WTC11 (cell line): ENCODE data around the gene COL5A3. TPM values are rescaled to one million over a fixed set of nuclear protein-coding genes. Genes with fewer than 3 reads are reported as not detected.

Experiments
- ATAC-seq: fragments of 200-7000 bp; cut with Tn5 transposase; 2 replicates; pipeline ENCODE4 v1.10.0; 2021; ENCODE audit warnings: mild to moderate bottlenecking, moderate library complexity
- CTCF ChIA-PET: fragments of 300-600 bp; sonication (Branson Sonifier 250); formaldehyde crosslinking; loops from one replicate; lab custom pipeline; 2021; ENCODE audit warnings: antibody characterized with exemption; lab: Charles Lee
- POLR2A ChIA-PET: fragments of 350-600 bp; sonication (Branson Sonifier 250); formaldehyde crosslinking; loops from one replicate; lab custom pipeline; 2021; ENCODE audit warnings: antibody characterized with exemption; lab: Charles Lee
- DNase-seq: peaks from one replicate; pipeline ENCODE4 v3.0.0; 2021; ENCODE audit warnings: low spot score
- H3K27ac Mint-ChIP-seq: 2 replicates; pipeline ENCODE4 v1.8.0; 2021; ENCODE audit warnings: mixed read lengths
- H3K27me3 Mint-ChIP-seq: 2 replicates; pipeline ENCODE4 v1.8.0; 2021; ENCODE audit warnings: low read depth, mild to moderate bottlenecking, moderate library complexity, mixed read lengths
- H3K36me3 Mint-ChIP-seq: 2 replicates; pipeline ENCODE4 v1.8.0; 2021; ENCODE audit warnings: mixed read lengths
- H3K4me1 Mint-ChIP-seq: 2 replicates; pipeline ENCODE4 v1.8.0; 2022; ENCODE audit warnings: mixed read lengths
- H3K4me3 Mint-ChIP-seq: 2 replicates; pipeline ENCODE4 v1.8.0; 2021; ENCODE audit warnings: mild to moderate bottlenecking, moderate library complexity, mixed read lengths
- H3K9me3 Mint-ChIP-seq: 2 replicates; pipeline ENCODE4 v1.8.0; 2021; ENCODE audit warnings: mixed read lengths
- AR ChIP-seq: fragments of 250-450 bp; sonication (Bioruptor Pico); IDR thresholded peaks from 2 replicates; pipeline ENCODE4 v1.9.0; 2021; ENCODE audit warnings: mild to moderate bottlenecking
- ESRRA ChIP-seq: sonication (generic); formaldehyde crosslinking; IDR thresholded peaks from 2 replicates; pipeline ENCODE4 v1.8.1; 2022; ENCODE audit warnings: mild to moderate bottlenecking, missing genetic modification reagents, borderline replicate concordance
- GABPB1 ChIP-seq: sonication (generic); formaldehyde crosslinking; IDR thresholded peaks from 2 replicates; pipeline ENCODE4 v1.8.1; 2023; ENCODE audit warnings: mild to moderate bottlenecking, missing genetic modification reagents
- IRF1 ChIP-seq: sonication (generic); formaldehyde crosslinking; IDR thresholded peaks from 2 replicates; pipeline ENCODE4 v1.8.0; 2023; ENCODE audit warnings: missing genetic modification reagents
- JAZF1 ChIP-seq: fragments of 250-450 bp; sonication (Bioruptor Pico); IDR thresholded peaks from 2 replicates; pipeline ENCODE4 v1.9.0; 2021; ENCODE audit warnings: moderate library complexity, mild to moderate bottlenecking, inconsistent platforms
- MYBL2 ChIP-seq: sonication (generic); formaldehyde crosslinking; IDR thresholded peaks from 2 replicates; pipeline ENCODE4 v1.8.1; 2023; ENCODE audit warnings: mild to moderate bottlenecking, moderate library complexity, missing genetic modification reagents
- PRRX2 ChIP-seq: fragments of 250-450 bp; sonication (Bioruptor Pico); IDR thresholded peaks from 2 replicates; pipeline ENCODE4 v1.8.0; 2021; ENCODE audit warnings: mild to moderate bottlenecking
- SP1 ChIP-seq: sonication (generic); formaldehyde crosslinking; conservative IDR thresholded peaks from 2 replicates; pipeline ENCODE4 v1.8.1; 2022; ENCODE audit warnings: missing genetic modification reagents
- TEAD4 ChIP-seq: sonication (generic); formaldehyde crosslinking; IDR thresholded peaks from 2 replicates; pipeline ENCODE4 v1.8.0; 2022; ENCODE audit warnings: mild to moderate bottlenecking, missing genetic modification reagents
- ZNF396 ChIP-seq: fragments of 250-450 bp; sonication (Bioruptor Pico); IDR thresholded peaks from 2 replicates; pipeline ENCODE4 v1.8.0; 2021; ENCODE audit warnings: mild to moderate bottlenecking, moderate library complexity, borderline replicate concordance
- total RNA-seq: library from RNA; stranded (reverse); gene quantifications from 3 replicates; pipeline ENCODE4 v1.2.3, GENCODE V29; 2021
- TF ChIP-seq, protein P1 (sequence below): sonication (generic); formaldehyde crosslinking; IDR thresholded peaks from 2 replicates; pipeline ENCODE4 v1.8.0; 2023; ENCODE audit warnings: missing genetic modification reagents, mild to moderate bottlenecking, borderline replicate concordance
- TF ChIP-seq, protein P2 (sequence below): sonication (generic); formaldehyde crosslinking; IDR thresholded peaks from 2 replicates; pipeline ENCODE4 v1.8.1; 2023; ENCODE audit warnings: mild to moderate bottlenecking, missing genetic modification reagents, moderate library complexity
- TF ChIP-seq, protein P3 (sequence below): sonication (generic); formaldehyde crosslinking; IDR thresholded peaks from 2 replicates; pipeline ENCODE4 v1.8.0; 2022; ENCODE audit warnings: mild to moderate bottlenecking, missing genetic modification reagents
- TF ChIP-seq, protein P4 (sequence below): sonication (generic); formaldehyde crosslinking; IDR thresholded peaks from 2 replicates; pipeline ENCODE4 v1.8.1; 2023; ENCODE audit warnings: mild to moderate bottlenecking, moderate library complexity, missing genetic modification reagents
- TF ChIP-seq, protein P5 (sequence below): sonication (generic); formaldehyde crosslinking; IDR thresholded peaks from 2 replicates; pipeline ENCODE4 v1.8.1; 2022; ENCODE audit warnings: mild to moderate bottlenecking, missing genetic modification reagents, moderate library complexity, borderline replicate concordance
- TF ChIP-seq, protein P6 (sequence below): sonication (generic); formaldehyde crosslinking; IDR thresholded peaks from 2 replicates; pipeline ENCODE4 v1.8.1; 2023; ENCODE audit warnings: mild to moderate bottlenecking, missing genetic modification reagents, moderate library complexity

Gene COL5A3
- total RNA-seq, 1 experiment from 2014 or later, result 0.81 TPM

- Mint-ChIP-seq H3K9me3 (peaks cover 19% of the 10 kb centered on the region), H3K4me3 (no peak overlapping the region), H3K27me3 (peaks cover 36% of the 10 kb centered on the region), H3K27ac (no peak overlapping the region), H3K36me3 (peaks cover 3% of the 10 kb centered on the region; the same call in 1 of the 2 replicates), H3K4me1 (peaks cover 9% of the 10 kb centered on the region)
- POLR2A ChIA-PET, result no interaction called here
- no peak for ATAC-seq
- CTCF ChIA-PET, result no interaction called here
- TF ChIP-seq IRF1 (no peak), ZNF396 (CRISPR knock-in tag) (no peak), GABPB1 (CRISPR knock-in tag) (peak; percentile 42; the same call in 1 of the 2 replicates)
- DNase-seq, result no peak
Observed at GRCh38 chr19:10036601-10037071, 26.3 kb upstream of the COL5A3 start.

DNA sequence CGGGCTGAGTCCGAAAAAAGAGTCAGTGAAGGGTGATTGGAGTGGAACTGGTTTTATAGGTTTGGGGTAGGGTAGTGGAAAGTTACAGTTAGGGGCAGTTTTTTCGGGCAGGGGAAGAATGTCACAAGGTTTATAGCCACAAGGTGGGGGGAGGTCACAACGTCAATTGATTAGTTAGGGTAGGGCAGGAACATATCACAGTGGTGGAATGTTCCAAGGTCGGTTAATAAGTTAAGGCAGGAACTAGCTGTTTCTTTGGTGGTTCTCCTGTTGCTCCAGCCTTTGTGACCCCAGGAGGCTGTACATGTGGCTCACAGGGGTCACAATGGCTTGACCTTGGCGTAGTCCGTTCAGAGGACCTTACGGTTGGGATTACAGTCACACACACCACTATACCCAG is 23.3 kb upstream of the COL5A3 start:
- Mint-ChIP-seq H3K4me1 (peaks cover 9% of the 10 kb centered on the region), H3K36me3 (no peaks in the 10 kb centered on the region), H3K9me3 (0 out of 2 replicates have a peak, but pooled peaks cover 2% of the 10 kb centered on the region), H3K27me3 (peaks cover 22% of the 10 kb centered on the region), H3K27ac (no peak overlapping the region), H3K4me3 (no peak overlapping the region)
- ChIA-PET POLR2A (no interaction called here), CTCF (interaction anchor here (0.6 to 1.2 kb wide), 3 partner anchors 33 to 105 kb away, joined by 3 read pairs; no protein-coding TSS in a partner anchor)
- TF ChIP-seq PRRX2 (no peak), AR (CRISPR knock-in tag) (no peak), MYBL2 (CRISPR knock-in tag) (no peak), ESRRA (CRISPR knock-in tag) (no peak), TEAD4 (no peak), JAZF1 (no peak)
- TF ChIP-seq, protein P1, sequence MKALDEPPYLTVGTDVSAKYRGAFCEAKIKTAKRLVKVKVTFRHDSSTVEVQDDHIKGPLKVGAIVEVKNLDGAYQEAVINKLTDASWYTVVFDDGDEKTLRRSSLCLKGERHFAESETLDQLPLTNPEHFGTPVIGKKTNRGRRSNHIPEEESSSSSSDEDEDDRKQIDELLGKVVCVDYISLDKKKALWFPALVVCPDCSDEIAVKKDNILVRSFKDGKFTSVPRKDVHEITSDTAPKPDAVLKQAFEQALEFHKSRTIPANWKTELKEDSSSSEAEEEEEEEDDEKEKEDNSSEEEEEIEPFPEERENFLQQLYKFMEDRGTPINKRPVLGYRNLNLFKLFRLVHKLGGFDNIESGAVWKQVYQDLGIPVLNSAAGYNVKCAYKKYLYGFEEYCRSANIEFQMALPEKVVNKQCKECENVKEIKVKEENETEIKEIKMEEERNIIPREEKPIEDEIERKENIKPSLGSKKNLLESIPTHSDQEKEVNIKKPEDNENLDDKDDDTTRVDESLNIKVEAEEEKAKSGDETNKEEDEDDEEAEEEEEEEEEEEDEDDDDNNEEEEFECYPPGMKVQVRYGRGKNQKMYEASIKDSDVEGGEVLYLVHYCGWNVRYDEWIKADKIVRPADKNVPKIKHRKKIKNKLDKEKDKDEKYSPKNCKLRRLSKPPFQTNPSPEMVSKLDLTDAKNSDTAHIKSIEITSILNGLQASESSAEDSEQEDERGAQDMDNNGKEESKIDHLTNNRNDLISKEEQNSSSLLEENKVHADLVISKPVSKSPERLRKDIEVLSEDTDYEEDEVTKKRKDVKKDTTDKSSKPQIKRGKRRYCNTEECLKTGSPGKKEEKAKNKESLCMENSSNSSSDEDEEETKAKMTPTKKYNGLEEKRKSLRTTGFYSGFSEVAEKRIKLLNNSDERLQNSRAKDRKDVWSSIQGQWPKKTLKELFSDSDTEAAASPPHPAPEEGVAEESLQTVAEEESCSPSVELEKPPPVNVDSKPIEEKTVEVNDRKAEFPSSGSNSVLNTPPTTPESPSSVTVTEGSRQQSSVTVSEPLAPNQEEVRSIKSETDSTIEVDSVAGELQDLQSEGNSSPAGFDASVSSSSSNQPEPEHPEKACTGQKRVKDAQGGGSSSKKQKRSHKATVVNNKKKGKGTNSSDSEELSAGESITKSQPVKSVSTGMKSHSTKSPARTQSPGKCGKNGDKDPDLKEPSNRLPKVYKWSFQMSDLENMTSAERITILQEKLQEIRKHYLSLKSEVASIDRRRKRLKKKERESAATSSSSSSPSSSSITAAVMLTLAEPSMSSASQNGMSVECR (CRISPR knock-in tag), result no peak
- ATAC-seq (no peak), DNase-seq (no peak)

DNA sequence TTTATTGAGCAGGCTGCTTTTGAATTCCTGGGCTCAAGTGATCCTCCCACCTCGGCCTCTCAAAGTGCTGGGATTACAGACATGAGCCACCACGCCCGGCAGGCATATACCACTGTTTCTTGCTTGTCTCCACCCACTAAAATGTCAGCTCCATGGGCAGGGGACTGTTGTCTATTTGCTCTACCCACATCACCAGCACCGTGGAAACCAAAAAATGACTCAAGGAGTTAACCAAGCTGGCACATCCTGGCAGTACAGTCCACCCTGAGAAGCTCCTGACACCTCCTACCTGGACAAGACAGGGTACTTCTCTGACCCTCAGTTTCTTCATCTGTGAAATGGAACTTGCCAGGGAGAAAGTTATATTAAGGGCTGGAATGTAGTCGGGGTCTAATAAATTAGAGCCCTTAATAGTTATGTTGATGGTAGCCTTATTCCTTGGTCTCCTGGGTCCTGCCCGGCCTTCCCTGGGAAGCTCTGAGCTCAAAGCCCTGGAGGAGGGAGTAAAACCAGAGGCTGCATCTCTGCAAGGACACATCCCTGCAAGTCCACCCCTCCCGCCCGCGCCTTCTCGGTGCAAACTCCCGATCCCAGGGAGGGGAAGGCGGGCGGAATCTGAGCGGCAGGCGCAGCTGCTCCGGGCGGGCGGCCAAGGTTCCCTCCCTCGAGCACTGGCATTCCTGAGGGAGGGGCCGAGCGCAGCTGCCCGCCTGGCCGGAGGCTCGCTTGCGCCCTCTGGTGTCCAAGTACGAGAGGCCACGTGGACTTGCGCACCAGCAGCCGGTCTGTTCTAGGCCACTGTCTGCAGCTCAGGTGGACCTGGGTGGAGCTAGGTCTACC is 17.1 kb upstream of the COL5A3 start:
- DNase-seq (peak; percentile 99), ATAC-seq (peak; percentile 98)
- ChIA-PET POLR2A (interaction anchor here (0.6 to 0.9 kb wide), 4 partner anchors 12 to 137 kb away, joined by 3 to 4 read pairs (median 4); no protein-coding TSS in a partner anchor), CTCF (interaction anchor here (0.6 to 1.8 kb wide), 48 partner anchors 9 to 223 kb away, joined by 3 to 64 read pairs (median 5); partner anchors contain the start of genes COL5A3, OLFM2, PIN1 and UBL5)
- peaks cover 8% of the 10 kb centered on the region for H3K4me1 Mint-ChIP-seq
- peaks cover 13% of the 10 kb centered on the region for H3K27me3 Mint-ChIP-seq
- H3K4me3 Mint-ChIP-seq, result peak overlapping the region; percentile 36
- no peaks in the 10 kb centered on the region for H3K9me3 Mint-ChIP-seq
- no peaks in the 10 kb centered on the region for H3K36me3 Mint-ChIP-seq
- H3K27ac Mint-ChIP-seq, result no peak overlapping the region
- TF ChIP-seq, protein P2, sequence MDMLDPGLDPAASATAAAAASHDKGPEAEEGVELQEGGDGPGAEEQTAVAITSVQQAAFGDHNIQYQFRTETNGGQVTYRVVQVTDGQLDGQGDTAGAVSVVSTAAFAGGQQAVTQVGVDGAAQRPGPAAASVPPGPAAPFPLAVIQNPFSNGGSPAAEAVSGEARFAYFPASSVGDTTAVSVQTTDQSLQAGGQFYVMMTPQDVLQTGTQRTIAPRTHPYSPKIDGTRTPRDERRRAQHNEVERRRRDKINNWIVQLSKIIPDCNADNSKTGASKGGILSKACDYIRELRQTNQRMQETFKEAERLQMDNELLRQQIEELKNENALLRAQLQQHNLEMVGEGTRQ (CRISPR knock-in tag), result peak; percentile 89
- peak; percentile 91 for TF ChIP-seq SP1
- TF ChIP-seq, protein P3, sequence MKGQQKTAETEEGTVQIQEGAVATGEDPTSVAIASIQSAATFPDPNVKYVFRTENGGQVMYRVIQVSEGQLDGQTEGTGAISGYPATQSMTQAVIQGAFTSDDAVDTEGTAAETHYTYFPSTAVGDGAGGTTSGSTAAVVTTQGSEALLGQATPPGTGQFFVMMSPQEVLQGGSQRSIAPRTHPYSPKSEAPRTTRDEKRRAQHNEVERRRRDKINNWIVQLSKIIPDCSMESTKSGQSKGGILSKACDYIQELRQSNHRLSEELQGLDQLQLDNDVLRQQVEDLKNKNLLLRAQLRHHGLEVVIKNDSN (CRISPR knock-in tag), result peak; percentile 85
- TF ChIP-seq, protein P4, sequence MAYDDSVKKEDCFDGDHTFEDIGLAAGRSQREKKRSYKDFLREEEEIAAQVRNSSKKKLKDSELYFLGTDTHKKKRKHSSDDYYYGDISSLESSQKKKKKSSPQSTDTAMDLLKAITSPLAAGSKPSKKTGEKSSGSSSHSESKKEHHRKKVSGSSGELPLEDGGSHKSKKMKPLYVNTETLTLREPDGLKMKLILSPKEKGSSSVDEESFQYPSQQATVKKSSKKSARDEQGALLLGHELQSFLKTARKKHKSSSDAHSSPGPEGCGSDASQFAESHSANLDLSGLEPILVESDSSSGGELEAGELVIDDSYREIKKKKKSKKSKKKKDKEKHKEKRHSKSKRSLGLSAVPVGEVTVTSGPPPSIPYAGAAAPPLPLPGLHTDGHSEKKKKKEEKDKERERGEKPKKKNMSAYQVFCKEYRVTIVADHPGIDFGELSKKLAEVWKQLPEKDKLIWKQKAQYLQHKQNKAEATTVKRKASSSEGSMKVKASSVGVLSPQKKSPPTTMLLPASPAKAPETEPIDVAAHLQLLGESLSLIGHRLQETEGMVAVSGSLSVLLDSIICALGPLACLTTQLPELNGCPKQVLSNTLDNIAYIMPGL (CRISPR knock-in tag), result 0 out of 2 replicates have a peak, but pooled peaks have one; percentile 52
- TF ChIP-seq, protein P5, sequence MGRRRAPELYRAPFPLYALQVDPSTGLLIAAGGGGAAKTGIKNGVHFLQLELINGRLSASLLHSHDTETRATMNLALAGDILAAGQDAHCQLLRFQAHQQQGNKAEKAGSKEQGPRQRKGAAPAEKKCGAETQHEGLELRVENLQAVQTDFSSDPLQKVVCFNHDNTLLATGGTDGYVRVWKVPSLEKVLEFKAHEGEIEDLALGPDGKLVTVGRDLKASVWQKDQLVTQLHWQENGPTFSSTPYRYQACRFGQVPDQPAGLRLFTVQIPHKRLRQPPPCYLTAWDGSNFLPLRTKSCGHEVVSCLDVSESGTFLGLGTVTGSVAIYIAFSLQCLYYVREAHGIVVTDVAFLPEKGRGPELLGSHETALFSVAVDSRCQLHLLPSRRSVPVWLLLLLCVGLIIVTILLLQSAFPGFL, result no peak
- TF ChIP-seq, protein P6, sequence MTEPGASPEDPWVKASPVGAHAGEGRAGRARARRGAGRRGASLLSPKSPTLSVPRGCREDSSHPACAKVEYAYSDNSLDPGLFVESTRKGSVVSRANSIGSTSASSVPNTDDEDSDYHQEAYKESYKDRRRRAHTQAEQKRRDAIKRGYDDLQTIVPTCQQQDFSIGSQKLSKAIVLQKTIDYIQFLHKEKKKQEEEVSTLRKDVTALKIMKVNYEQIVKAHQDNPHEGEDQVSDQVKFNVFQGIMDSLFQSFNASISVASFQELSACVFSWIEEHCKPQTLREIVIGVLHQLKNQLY, result 0 out of 2 replicates have a peak, but pooled peaks have one; percentile 28
